Thyroid gland (tissue), 4 donors: ENCODE results near the gene CAMK1D.

Experiments
- POLR2A ChIP-seq, 2 donors: fragments of 450-650 bp; IDR thresholded peaks; one replicate each; pipeline ENCODE4 v1.6.1; 2017; ENCODE audit warnings: antibody characterized with exemption in 2 of 2, mild to moderate bottlenecking in 2 of 2, moderate library complexity in 1 of 2
- TF ChIP-seq, protein P1 (sequence below), 6 experiments: fragments of 200-600 bp in 3 of 6; fragments of 450-650 bp in 3 of 6; sonication (generic) in 3 of 6; IDR thresholded peaks; one replicate each; pipeline ENCODE4 v1.5.1; 2016 to 2019; ENCODE audit warnings: antibody characterized with exemption in 6 of 6, mild to moderate bottlenecking in 2 of 6, inconsistent platforms in 1 of 6, moderate library complexity in 1 of 6

DNA sequence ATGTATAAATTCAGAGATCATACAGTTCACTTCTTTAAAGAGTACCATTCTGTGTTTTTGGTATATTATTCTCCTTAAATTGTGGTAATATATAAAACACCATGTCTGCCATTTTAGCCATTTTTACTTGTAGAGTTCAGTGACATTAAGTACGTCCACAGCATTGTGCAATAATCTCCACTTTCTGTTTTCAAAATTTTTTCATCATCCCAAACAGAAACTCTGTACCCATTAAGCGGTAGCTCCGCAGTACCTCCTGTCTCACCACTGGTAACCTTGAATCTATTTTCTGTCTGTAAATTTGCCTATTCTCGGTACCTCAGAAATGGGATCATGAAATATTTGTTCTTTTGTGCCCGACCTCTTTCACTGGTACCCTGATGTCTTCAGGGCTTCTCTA, 60.3 kb downstream of the CAMK1D start:
- no peak for TF ChIP-seq POLR2A (IDR thresholded peaks at IDR 0.05)
- TF ChIP-seq, protein P1, sequence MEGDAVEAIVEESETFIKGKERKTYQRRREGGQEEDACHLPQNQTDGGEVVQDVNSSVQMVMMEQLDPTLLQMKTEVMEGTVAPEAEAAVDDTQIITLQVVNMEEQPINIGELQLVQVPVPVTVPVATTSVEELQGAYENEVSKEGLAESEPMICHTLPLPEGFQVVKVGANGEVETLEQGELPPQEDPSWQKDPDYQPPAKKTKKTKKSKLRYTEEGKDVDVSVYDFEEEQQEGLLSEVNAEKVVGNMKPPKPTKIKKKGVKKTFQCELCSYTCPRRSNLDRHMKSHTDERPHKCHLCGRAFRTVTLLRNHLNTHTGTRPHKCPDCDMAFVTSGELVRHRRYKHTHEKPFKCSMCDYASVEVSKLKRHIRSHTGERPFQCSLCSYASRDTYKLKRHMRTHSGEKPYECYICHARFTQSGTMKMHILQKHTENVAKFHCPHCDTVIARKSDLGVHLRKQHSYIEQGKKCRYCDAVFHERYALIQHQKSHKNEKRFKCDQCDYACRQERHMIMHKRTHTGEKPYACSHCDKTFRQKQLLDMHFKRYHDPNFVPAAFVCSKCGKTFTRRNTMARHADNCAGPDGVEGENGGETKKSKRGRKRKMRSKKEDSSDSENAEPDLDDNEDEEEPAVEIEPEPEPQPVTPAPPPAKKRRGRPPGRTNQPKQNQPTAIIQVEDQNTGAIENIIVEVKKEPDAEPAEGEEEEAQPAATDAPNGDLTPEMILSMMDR (IDR thresholded peaks at IDR 0.05), result no peak
